Stimulated activated CD8-positive, alpha-beta memory T cell treated with anti-CD3 and anti-CD28 coated beads, Interleukin-4, amount 100 ng/mL, for 48 hours (primary cell): ENCODE measurements around the gene PIP4K2B.
A peak's percentile ranks its signal among the peaks of the same experiment; 100 is the strongest.

Experiments
- DNase-seq: peaks from one replicate; pipeline ENCODE4 v3.0.0-alpha.2; 2020

The PIP4K2B gene

DNA sequence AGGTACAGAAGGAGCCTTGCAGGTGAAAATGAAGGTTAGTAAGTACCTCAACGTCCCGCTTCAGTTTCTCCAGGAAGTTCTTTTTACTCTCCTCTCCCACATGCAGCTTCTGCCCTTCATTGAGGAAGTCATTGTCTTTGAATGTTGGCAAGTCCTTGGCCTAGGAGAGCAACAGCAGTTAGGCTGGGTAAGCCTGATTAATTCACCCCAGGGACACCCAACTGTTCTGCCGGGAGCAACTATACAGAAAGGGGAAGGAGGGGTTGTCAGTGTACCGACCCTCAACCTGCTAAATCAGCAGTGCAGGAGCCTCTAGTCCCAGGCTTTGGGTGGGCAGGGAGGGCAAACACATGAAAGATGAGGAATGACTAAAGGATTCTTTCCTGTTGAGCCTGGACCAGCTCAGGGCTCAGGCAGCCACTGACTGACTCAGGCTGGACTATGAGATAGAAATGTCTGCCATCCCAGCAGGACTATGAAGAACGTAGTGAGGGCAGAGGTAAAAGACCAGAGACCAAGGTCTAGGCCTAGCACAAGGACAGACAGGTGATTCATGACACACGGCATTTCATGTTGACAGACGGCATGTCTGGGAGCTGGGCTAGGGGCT lies 21.6 kb downstream of the PIP4K2B start:
- DNase-seq: no peak

DNA sequence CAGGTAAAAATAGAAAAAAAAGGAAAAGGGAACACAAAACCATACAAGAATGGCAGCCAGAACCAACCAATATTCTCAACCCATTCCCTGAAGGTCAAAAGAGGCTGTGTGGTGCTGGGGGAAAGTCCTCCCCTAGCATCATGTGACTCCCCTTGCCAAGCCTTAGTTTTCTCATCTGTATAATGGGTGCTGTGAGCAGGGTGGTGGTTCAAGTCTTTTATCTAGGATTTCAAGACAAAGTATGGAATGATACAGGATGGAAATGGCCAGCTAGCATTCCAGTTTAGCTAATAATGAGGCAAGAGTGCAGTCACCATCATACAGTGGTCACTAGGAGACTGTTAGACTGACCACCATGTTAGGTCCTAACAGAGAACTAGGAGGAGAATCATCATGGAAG lies 26.1 kb downstream of the PIP4K2B start:
- no peak for DNase-seq

DNA sequence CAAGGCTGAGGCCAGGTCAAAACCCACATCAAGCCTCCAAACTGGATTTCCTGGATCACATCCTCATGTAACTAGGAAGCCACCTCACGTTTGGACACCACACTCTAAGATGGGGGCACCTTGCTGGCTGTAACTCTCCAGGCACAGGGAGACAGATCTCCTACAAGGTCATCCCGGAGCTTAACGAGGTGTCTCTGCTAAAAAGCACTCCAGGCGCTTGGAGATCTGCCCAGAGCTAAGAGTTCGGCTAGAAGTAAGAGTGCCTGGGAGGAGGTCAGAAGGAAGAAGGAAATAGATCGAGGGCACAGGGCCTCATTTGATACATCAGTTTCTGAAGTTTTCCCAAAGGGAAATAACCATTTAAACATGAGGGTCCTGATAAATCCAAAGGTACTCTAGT lies 30.9 kb downstream of the PIP4K2B start:
- DNase-seq: no peak

DNA sequence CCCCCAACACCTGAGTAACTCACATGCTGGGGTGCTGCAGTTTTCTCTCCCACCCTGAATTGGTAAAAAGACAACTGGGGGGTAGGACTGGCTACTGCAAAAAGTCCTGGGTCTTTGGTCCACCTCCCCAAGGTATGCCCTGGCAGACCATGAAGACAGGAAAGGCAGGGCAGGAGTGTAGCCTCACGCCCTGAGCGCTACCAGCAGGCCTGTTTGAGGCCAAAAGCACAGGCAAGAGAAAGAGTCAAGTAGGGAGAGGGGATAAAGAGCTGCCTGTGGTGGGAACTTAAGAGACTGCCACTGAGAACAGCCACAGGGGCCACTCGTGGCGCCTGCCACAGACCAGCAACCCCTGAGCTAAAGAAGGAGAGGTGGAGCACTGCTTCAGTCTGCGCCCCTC lies 33.0 kb downstream of the PIP4K2B start:
- DNase-seq: no peak

DNA sequence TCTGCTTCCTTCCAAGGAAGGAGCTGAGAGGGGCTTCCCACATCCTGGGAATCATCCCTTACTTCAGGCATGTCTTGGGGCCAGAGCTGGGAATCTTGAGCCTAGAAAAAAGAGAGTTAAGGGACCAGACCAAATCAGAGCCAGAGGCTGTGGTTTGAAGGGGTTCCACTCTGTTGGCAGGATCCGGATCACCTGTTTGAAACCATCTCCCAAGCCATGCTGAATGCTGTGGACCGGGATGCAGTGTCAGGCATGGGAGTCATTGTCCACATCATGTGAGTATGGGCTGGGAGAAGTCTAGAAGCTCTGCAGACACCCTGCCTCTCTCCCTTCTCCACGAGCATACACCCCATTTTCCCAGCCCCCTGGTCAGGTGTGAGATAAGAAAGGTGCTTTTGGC lies 37.1 kb downstream of the PIP4K2B start:
- no peak for DNase-seq

DNA sequence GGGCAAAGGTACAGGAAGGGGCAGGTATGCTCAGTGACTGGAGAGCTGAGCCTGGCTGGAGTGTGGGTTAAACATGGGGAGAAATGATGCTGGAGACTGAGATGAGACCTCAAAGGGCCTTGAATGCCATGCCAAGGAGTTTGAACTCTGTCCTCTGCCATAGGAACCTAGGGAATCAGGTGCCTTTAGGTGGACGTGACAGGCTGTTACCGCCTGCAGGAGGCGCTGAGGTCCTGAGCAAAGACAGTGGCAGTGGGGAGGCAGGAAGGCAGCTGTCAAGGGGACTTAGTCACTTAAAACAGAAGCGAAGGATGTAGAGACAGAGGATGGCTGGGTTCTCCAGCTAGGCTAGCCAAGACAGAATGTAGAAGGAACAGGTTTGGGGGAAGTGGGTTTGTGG lies 37.7 kb downstream of the PIP4K2B start:
- DNase-seq: peak; percentile 53

DNA sequence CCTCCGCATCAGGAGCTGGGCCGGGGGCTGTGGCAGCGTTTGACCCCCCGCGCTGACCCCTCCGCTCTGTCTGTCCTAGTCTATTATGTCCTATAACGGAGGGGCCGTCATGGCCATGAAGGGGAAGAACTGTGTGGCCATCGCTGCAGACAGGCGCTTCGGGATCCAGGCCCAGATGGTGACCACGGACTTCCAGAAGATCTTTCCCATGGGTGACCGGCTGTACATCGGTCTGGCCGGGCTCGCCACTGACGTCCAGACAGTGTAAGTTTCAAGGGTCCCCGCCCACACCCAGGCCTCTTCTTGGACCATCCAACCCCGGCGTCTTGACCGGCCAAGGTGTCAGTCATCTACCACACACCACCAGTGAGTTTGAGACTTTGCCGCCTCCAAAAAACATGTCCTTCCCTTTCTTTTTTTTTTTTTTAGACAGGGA lies 46.3 kb downstream of the PIP4K2B start:
- no peak for DNase-seq

DNA sequence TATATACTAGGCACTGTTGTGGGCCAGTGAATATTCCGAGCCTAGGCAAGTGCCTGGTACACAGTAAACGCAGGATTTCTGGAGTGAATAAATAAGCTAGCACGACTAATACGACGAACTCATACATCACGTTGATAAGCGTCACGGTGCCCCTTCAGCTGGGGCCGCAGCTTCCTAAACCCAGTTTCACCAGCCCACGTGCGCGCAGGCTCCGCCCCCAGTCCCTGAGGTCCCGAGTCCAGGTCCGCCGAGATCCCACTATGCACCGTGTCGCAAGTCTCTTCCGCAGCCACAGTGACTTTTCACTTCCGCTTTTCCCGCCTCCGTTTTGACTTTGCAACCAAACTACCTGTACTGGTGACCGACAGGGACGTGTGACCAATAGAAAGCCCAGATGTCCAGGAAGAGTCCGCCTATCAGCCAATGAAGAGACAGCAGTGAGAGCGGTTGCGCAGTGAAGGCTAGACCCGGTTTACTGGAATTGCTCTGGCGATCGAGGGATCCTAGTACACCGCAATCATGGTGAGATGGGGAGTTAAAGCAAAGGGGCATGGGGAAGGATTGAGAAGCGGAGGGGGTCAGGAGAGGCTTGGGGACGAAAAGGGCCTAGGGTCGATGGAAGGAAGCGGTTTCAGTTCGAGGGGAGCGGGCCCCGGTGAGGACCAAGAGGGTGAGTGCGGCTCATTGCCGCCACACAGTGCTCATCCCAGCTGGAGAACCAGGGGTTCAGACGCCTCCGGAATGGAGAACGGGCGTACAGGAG lies 46.9 kb downstream of the PIP4K2B start, which contains the start of gene PSMB3:
TSS of gene PSMB3 (plus strand) at position 434 of the 763 bp plus-strand sequence. CDS start at position 520, 86 bp downstream.
- peak; percentile 97 for DNase-seq

DNA sequence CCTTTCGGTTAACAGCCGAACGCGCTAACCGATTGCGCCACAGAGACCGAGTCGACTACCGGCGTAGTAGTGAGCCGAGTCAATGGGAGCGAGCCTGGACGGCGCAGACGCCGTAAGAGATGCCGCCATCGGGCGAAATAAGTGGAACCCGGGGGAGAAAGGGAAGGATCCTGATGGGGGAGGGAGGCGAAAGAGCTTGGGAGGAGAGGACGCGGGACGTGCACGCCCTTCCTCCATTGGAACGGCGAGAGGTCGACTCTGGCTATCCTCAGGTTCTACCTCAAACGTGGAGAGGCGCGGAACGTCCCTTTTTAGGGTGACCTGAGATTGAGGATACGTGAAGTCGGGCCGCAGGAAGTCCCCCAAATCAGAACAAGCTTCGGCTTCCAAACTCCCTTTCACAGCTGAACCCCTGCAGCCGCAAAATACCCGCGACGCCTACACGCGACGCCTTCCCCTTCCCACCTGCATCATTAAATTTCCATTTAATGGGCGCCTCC lies 47.5 kb downstream of the PIP4K2B start:
- DNase-seq: peak; percentile 95

DNA sequence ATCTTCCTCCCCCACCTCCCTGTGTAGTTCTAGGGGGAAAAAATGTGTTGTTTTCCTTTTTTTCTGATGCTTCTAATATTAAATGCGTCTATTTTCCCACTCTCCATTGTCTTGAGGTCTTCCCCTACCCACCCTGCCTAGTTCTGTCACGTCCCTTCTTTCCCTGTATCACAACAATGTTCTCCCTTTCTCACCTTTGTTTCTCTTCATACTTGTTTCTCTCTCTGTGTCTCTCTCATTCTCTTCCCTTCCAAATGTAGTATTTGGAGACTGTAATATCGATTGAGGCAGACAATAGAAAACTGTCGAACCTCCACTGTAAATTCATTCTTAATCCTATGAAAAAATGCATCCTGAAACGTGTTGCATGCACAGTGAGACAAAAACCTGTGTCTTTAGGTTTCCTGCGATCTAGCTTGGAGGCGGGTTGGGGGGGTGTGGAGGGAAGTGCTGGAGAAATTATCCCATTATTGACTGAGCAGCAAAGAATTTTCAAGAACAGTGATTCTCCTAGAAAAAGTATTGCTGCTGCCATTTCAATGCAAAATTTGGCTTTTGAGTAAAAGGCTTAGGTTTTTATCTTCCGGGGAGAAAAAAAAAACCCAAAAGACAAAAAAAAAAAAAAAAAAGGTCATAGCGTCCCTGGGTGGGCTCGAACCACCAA lies 48.1 kb downstream of the PIP4K2B start:
- DNase-seq: no peak

DNA sequence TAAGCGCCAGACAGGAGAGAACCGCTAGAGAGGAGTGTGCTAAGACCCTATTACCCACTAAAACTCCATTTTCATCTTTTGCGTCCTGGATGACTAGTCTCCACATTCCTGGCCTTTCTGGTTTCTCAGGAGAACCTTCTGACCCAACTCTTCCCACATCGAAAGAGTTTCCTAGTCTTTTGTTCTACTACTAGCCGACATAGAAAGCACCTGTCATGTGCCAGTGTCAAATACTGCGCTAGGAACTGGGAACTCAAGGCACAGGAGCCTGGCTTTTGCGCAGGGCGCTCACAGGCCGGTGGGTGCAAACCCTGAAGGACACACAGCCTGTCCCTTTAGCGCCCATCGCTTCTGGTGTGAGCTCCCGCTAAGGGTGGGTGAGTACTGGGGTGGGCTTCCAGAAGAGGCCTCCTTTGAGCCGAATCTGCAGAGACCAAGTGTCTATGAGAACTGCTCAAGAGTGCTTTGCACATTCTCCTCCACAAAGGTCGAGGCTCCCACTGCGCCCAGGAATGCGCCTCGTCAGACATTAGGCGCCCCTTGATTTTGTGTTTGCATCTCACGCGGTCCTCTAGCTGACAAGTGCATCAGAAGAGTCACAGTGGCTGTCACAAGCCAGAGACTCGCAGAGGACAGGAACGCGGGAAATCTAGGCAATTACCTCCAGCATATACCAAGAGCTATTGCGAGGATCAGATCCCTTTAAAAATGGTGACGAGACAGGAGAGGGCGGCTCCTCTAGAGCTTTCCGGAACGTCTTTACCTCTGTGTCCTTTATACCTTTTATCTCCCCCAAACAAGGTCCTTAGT lies 48.8 kb downstream of the PIP4K2B start:
- DNase-seq: no peak

DNA sequence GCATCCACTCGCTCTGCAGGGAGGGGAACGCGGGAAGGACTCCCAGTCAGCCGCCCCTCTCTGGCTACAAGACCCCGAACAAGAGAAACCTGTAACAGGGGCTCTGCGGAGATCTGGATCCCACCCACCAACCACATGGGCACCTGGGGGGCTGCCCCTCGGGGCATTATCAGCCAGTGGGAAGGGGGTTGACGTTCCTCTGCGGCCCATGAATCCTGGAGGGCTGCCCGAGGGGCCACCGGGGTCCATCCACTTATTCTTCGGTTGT lies 49.4 kb downstream of the PIP4K2B start:
- no peak for DNase-seq

DNA sequence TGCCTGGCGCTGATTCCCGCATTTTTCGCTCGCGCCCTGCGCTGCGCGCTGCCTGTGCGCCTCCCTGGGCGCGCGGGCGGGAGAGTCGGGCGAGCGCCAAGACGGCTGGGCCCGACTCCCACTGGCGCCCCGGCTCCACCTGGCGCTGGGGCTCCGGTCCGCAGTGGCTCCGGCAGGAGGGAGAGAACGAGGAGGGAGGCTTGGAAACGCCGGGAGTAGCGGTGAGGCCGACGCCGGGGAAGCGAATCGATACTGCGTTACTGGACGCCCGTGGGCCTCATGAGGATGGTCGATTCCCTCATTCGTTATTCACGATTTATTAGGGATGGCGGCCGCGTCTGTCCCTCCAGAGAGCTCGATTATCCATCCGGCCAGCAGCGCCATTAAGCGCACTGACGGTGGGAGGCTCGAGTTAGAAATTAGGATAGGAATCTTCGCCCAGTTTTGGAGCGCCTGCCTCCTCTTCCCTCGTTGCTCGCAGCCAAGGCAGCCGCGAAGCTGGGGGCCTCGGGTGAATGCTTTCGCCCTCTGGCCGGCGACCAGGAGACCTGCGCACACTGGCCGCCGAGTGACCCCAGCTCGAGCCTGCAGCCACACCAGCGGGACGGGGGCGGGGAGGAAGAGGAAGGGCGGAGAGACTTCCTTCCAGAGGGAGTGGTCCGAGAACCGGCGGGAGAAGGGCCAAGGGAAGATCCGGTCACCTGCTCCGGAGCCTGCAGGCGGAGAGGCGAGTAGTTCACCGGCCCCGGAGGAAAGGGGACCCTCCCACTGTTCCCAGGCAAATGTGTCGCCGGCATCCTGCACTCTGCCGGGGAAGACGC lies 49.9 kb downstream of the PIP4K2B start:
- no peak for DNase-seq

DNA sequence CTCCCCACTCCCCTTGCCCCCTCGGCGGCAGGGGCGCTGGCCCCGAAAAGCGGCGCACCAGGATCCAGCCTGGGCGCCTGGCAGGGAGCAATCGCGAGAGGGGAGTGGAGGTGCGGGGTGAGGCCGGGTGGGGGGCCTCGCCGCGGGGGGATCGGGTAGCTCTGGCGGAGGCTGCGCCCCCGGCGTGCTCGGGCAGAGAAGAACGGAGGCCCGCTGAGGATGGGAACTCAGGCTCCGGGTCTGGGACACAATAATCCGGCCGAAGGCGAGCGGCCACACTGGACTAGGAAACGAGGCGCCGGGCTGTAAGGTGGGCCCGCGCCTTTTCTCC lies 50.5 kb downstream of the PIP4K2B start:
- no peak for DNase-seq

DNA sequence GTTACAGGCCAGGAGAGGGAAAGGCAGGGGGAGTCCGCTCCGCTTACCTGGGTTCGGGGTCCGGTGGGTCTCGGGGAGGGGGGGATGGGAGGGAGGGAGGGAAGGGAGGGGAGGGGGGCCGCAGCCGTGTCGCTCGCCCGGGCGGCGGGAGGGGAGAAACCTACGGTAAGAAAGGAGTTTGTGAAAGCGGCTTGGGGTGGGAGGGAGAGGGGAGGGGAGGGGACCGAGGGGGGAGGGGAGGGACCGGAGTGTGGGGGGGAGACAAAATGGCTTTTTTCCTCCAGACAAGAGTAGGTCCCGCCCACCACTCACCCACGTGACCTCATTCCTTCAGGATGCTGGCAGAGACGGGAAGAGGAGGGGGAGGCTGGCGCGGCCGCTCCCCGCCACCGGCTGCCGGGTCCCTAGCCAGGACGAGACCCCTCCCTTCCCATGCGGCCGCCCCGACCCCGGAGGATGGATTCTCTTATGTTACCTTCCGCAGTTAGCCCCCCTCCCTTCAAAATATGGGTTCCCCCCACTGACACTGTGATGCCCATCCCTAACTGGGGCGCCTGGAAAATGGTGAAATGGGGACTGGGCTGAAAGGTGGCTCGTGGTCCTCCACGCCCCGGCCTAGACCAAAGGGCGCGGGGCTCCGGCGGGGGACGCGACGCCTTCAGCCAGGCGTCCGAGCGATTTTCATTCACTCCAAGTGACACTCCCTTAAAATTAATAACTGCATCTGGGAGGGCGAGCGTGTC lies 51.0 kb downstream of the PIP4K2B start, which contains the start of gene PCGF2:
TSS of gene PCGF2 (minus strand) at position 188 of the 743 bp plus-strand sequence. CDS start 7,934 bp downstream, outside the sequence.
- DNase-seq: peak; percentile 54

DNA sequence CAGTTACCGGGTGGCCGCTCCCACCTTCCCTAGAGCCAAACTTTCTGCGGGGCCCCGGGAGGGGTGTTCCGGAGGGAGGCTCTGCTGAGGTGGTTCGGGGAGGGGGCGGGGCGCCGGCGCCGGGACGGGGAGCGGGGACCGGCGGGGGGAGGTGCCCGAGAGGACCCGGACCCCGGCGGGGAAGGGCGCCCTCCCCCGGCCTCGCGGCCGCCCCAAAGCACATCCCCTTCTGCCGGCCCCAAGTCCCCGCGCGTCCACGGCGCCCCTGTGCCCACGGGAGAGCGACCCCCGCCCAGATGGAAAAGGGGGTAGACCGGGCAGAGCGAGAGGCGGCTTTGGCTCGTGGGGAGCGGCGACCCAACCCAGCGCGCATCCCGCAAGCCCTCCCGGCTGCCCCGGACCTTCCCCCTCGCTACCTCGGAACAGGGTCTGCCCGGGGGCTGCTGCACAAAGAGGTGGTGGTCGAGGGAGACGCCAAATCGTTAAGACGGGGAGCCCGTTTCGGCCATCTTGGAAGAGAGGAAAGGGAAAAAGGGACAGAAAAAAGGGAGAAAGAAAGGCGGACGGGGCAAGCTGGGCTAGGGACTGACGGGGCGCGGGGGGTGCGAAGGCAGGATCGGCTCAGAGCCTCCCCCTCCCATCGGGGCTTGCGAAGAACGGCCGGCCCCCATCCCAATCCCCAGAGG lies 51.8 kb downstream of the PIP4K2B start:
- peak; percentile 46 for DNase-seq

DNA sequence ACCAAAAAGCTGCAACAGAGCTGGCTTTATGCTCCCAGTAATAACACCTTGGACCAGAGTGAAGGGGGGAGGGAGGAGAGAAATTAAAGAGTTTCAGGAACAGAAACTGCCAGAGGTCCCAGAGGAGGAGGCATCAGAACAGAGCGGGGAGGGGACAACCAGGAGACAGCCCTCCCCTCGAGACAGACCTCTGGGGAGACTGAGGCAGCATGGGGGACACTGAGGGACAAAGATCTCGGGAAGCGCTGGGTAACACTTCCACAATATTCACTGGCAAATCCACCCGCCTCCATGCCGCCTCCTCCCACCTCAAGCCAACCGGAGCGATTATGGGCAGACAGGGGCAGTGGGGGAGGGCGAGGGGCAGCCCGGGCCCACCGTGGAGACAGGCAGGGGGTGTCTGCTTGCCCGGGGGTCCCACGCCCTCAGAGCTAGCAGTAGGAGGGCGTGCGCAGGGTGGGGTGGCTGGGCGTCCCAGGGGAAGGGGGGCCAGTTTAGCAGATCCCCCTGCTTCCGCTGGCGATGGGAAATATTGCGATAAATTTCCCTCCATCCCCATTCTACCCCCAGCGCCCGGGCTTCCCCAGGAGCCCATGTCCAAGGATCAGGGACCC lies 52.4 kb downstream of the PIP4K2B start:
- DNase-seq: no peak

DNA sequence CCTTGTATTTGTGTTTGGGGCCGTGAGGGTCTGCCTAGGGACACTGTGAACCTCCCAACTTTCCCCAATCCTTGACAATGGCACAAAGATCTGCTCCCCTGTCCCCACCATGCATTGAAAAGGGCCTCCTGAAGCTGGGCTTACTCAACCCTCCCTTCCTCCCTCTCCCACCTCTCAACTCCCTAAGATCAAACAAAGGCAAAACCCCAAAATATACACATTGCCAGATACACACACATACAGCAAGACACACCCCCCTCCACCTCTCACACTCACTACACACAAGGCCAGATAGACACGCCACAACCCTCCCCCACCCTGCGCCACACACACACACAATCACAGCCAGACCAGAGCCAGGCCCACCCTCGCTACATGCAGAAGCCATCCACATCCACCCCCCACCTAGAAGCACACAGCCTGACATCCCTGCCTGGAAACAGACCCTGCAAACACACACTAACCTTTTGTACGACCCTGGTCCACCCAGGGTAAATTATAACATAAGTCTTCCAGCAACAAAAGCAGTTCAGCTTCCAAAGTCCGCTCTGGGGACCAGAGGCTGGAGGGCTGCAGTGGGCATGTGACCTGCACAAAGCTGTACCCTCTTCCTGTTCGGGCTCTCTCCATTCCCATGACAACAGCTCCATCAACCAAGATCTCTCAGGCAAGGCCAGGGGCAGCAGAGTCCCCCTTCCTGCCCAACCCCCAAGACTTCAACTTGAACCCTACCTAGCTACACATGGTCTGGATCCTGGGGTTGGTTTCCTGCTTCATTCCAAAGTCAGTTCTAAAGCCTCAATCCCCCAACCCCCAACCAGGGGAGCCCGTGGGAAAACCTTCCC lies 53.1 kb downstream of the PIP4K2B start:
- no peak for DNase-seq

DNA sequence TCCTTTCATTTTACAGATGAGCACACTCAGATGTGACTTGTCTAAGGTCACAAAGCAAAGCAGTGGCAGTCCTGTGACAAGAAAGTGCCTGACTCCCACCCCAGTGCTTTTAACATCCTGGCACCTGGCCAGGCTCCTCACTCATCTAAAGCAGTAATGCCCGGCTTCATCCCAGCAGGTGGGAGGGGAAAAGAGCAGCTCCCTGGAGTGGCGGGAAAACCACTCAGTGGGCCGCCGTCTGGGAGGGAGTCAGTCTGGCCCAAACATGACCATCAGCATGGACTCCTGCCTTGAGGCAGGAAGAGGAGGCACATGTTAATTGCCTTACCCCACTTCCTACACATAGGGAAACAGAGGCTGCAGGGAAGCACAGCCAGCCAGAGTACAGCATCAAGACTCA lies 53.8 kb downstream of the PIP4K2B start:
- no peak for DNase-seq
